Purkinje cell (primary cell): Measurements from ENCODE around the gene DRD2. TPM values are rescaled to one million over a fixed set of nuclear protein-coding genes. Genes with fewer than 3 reads are reported as not detected.

Experiments used
- polyA plus RNA-seq: library from polyadenylated mRNA; unstranded; fragments of >200 nt; fragmentation: Nextera tagmentation; gene quantifications from 2 replicates; pipeline ENCODE4 v1.2.1, GENCODE V29; 2014

DRD2 gene
- polyA plus RNA-seq, result not detected in 2 replicates

GRCh38 chr11:113475160-113475761 is at the start of gene DRD2:
DRD2 (minus strand) TSS chr11:113475398; CDS start chr11:113424651, 50,747 bp downstream.

GRCh38 chr11:113387605-113388211 is 87.5 kb downstream of the DRD2 start, which contains the start of gene ANKK1:
ANKK1 (plus strand) TSS chr11:113387779; CDS start chr11:113387885, 106 bp downstream.

Other genes starting within 250 kb of the DRD2 start
- gene TTC12, start 160.8 kb downstream of the DRD2 start, polyA plus RNA-seq, result 1.3 and 1.4 TPM in 2 replicates
- gene ANKK1, start 87.6 kb downstream of the DRD2 start, polyA plus RNA-seq, result not detected in 2 replicates
- 2.2 TPM in 1 of 2 replicates, not detected in the other for gene TMPRSS5, start 230.9 kb upstream of the DRD2 start, polyA plus RNA-seq